Osteocyte (in vitro differentiated cells): ENCODE results near the gene CDC42EP3. TPM values are rescaled to one million over a fixed set of nuclear protein-coding genes. Genes with fewer than 3 reads are reported as not detected.

Experiments used
- DNase-seq: peaks from one replicate; pipeline ENCODE4 v3.0.0; 2021; ENCODE audit warnings: mixed read lengths; ENCODE audit not compliant: unreplicated experiment; ENCODE audit errors: extremely low spot score
- H3K27ac Mint-ChIP-seq: one replicate; pipeline ENCODE4 v1.8.0; 2021; ENCODE audit warnings: mild to moderate bottlenecking, mixed read lengths; ENCODE audit not compliant: unreplicated experiment
- H3K27me3 Mint-ChIP-seq: one replicate; pipeline ENCODE4 v1.8.0; 2021; ENCODE audit warnings: mixed read lengths; ENCODE audit not compliant: unreplicated experiment
- H3K36me3 Mint-ChIP-seq: one replicate; pipeline ENCODE4 v1.8.0; 2021; ENCODE audit warnings: mixed read lengths; ENCODE audit not compliant: unreplicated experiment
- H3K4me1 Mint-ChIP-seq: one replicate; pipeline ENCODE4 v1.8.0; 2021; ENCODE audit warnings: mixed read lengths; ENCODE audit not compliant: unreplicated experiment
- H3K4me3 Mint-ChIP-seq: one replicate; pipeline ENCODE4 v1.8.0; 2021; ENCODE audit warnings: mild to moderate bottlenecking, moderate library complexity, mixed read lengths; ENCODE audit not compliant: unreplicated experiment
- H3K9me3 Mint-ChIP-seq: one replicate; pipeline ENCODE4 v1.8.0; 2021; ENCODE audit warnings: mixed read lengths; ENCODE audit not compliant: unreplicated experiment
- total RNA-seq: library from RNA; stranded (reverse); gene quantifications from 2 replicates; pipeline ENCODE4 v1.2.1, GENCODE V29; 2021
- TF ChIP-seq, protein P1 (sequence below): fragments of 200-600 bp; sonication (generic); IDR thresholded peaks from 2 replicates; pipeline ENCODE4 v1.5.0; 2021; ENCODE audit warnings: antibody characterized with exemption, mild to moderate bottlenecking, moderate library complexity

The CDC42EP3 gene
- total RNA-seq, 1 donor from 2014 or later = 46.2 TPM

DNA sequence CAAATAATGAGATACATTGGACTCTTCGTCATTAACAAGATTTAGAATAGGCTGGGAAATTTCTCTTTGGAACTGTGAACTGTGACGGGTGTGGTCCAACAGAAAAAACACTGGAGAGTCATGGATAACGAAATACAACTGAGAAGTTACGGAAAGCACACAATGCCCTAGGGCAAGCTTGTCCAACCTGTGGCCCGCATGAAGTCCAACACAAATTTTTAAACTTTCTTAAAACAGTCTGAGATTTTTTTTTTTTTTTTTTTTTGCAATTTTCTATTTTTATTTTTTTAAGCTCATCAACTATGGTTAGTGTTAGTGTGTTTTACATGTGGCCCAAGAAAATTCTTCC lies 27.7 kb downstream of the CDC42EP3 start:
- Mint-ChIP-seq H3K27ac (peak overlapping the region; percentile 46), H3K9me3 (no peaks in the 10 kb centered on the region), H3K36me3 (peaks cover 48% of the 10 kb centered on the region), H3K4me3 (no peak overlapping the region), H3K27me3 (no peaks in the 10 kb centered on the region), H3K4me1 (peaks cover 69% of the 10 kb centered on the region)
- TF ChIP-seq, protein P1, sequence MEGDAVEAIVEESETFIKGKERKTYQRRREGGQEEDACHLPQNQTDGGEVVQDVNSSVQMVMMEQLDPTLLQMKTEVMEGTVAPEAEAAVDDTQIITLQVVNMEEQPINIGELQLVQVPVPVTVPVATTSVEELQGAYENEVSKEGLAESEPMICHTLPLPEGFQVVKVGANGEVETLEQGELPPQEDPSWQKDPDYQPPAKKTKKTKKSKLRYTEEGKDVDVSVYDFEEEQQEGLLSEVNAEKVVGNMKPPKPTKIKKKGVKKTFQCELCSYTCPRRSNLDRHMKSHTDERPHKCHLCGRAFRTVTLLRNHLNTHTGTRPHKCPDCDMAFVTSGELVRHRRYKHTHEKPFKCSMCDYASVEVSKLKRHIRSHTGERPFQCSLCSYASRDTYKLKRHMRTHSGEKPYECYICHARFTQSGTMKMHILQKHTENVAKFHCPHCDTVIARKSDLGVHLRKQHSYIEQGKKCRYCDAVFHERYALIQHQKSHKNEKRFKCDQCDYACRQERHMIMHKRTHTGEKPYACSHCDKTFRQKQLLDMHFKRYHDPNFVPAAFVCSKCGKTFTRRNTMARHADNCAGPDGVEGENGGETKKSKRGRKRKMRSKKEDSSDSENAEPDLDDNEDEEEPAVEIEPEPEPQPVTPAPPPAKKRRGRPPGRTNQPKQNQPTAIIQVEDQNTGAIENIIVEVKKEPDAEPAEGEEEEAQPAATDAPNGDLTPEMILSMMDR = no peak
- DNase-seq = no peak

DNA sequence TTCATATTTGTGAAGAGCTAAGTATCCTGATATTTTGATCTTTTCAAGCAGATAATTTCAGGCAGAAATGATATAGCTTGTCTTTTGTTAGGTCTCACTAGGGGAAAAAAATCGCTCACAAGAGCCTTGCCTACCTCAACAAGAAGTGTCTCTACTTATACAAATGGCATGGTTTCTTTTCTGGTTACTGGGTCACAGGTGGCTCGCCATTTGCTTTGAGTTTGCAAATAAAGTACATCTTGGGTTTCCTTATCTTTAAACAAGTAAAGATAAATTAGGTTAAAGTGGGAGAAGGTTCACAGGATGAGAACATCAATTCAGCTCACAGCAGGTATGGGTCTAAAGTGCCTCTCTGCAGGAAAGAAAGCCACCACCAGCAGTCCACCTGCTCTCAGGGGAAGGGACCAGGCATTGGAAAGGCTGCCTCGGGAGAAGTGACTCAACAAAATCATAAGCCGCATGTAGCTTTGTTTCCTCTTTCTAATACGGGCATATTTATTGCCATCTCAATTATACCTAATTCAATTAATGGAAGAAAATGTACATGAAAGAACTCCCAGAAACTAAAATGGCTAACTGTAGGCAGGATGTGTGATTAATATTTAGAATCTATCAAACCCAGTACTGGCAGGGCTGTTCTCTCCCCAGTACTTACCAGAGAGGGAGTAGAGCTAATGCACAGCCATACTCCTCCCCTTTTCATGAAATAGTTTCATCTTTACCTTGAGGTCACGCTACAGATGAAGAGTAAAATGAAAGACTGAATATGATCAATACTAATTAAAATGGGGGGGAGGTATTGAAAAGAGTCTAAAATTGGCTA lies 28.3 kb downstream of the CDC42EP3 start:
- Mint-ChIP-seq H3K4me3 (no peak overlapping the region), H3K27me3 (no peaks in the 10 kb centered on the region)
- no peak for DNase-seq

DNA sequence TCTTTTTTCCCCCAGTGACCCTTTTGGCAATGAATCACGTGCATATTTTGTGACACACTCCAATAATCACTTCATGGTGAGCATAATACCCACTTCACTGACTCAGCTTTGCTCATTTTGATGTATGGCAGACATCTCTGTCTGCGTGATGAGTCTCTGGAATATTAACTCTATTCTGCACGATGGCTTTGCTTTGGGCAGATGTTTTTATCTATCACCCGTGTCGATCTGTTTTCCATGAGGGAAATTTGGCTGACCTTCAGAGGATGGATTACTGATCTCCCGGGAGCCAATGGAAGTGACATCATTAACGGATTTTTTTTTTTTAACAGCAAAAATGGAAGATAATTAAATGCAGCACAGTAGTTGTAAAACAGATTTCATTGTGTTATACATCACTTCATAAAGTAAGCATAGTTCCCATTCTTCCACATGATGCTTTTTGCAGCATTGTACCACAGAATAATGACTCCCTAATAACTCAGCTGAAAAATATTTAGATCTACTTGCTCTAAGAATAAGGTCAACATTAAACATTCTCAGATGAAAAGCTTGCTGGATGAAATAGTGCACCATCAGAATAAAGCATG lies 29.8 kb downstream of the CDC42EP3 start:
- DNase-seq = no peak
- Mint-ChIP-seq H3K27ac (peak overlapping the region; percentile 46), H3K9me3 (no peaks in the 10 kb centered on the region), H3K27me3 (no peaks in the 10 kb centered on the region), H3K4me1 (peaks cover 62% of the 10 kb centered on the region), H3K36me3 (peaks cover 36% of the 10 kb centered on the region), H3K4me3 (no peak overlapping the region)
- TF ChIP-seq, protein P1 = no peak

More for the DNA sequence above, 28.3 kb downstream of the CDC42EP3 start:
- Mint-ChIP-seq H3K4me1 (peaks cover 65% of the 10 kb centered on the region), H3K9me3 (no peaks in the 10 kb centered on the region), H3K27ac (peak overlapping the region; percentile 46), H3K36me3 (peaks cover 46% of the 10 kb centered on the region)
- TF ChIP-seq, protein P1 = no peak

DNA sequence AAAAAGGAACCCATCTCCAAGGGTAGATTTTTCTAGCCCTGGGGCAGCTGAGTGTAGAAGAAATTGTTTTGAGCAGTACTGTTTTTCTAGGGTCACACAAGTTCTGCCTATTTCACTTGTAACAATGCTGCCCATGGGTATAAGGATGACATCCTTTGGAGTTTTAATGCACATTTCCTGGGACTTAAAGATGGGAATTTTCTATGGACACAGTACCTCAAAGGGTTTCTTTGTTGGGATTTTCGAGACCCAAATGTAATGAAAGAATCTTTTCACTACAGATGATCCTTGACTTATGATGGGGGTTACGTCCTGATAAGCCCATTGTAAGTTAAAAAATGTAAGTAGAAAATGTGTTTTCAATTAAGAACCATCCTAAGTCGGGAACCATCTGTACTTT lies 31.8 kb downstream of the CDC42EP3 start:
- H3K27ac Mint-ChIP-seq = no peak overlapping the region
- DNase-seq = no peak
- H3K27me3 Mint-ChIP-seq = no peaks in the 10 kb centered on the region
- no peaks in the 10 kb centered on the region for H3K9me3 Mint-ChIP-seq
- H3K36me3 Mint-ChIP-seq = peaks cover 20% of the 10 kb centered on the region
- H3K4me1 Mint-ChIP-seq = peaks cover 52% of the 10 kb centered on the region
- H3K4me3 Mint-ChIP-seq = no peak overlapping the region
- TF ChIP-seq, protein P1 = no peak

DNA sequence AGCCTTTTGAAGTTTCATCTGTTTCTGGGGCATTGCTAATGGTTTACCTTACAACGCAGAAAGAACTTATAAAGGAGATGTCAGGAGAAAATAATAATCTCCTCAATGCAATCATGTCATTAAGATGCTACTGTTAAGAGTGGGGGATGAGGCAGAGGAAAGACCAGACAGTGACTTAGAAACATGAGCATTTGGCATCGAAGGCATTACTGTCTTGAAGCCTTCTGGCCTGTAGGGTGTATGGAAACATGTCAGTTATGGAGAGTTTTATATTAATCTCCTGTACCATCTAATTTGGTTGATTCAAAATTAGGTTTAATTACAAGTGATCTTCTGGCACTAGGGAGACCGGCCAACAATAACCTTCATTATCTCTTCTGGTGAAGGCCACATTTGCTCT lies 32.5 kb downstream of the CDC42EP3 start:
- H3K27ac Mint-ChIP-seq = no peak overlapping the region
- no peak for DNase-seq
- TF ChIP-seq, protein P1 = no peak

More for the DNA sequence above, 32.5 kb downstream of the CDC42EP3 start:
- Mint-ChIP-seq H3K36me3 (peaks cover 16% of the 10 kb centered on the region), H3K9me3 (no peaks in the 10 kb centered on the region), H3K4me1 (peaks cover 46% of the 10 kb centered on the region), H3K4me3 (no peak overlapping the region), H3K27me3 (no peaks in the 10 kb centered on the region)
